ENCODE data around the gene USH2A. TPM values are rescaled to one million over a fixed set of nuclear protein-coding genes. Genes with fewer than 3 reads are reported as not detected.

The USH2A gene
- polyA plus RNA-seq, 3 donors, result not detected

GRCh38 chr1:216090556-216090955 lies 332.7 kb downstream of the USH2A start:
- Histone ChIP-seq H2AFZ (ENCODE audit: insufficient read depth, low read depth, low read length, poor library complexity, severe bottlenecking) (no peak overlapping the region), H3K4me2 (replicated peaks; ENCODE audit: extremely low read depth, low read length, poor library complexity, severe bottlenecking) (no peak overlapping the region), H4K20me1 (ENCODE audit: insufficient read depth, low read length) (no peaks in the 10 kb centered on the region), H3K9ac (ENCODE audit: insufficient read depth, low read length, poor library complexity, severe bottlenecking) (no peak overlapping the region), H3K27ac (ENCODE audit: low read depth in 1 of 2, low read length in 2 of 2) (no peak overlapping the region), H3K9me3 (replicated peaks in 1 of 2; ENCODE audit: control insufficient read depth in 1 of 2, insufficient read depth in 1 of 2, low read length in 2 of 2) (no peaks in the 10 kb centered on the region), H3K4me1 (ENCODE audit: control insufficient read depth in 1 of 2, insufficient read depth in 2 of 2, low read length in 2 of 2) (no peaks in the 10 kb centered on the region), H3K36me3 (replicated peaks in 1 of 2; ENCODE audit: control insufficient read depth in 1 of 2, insufficient read depth in 2 of 2, low read length in 2 of 2) (no peaks in the 10 kb centered on the region), H3K79me2 (ENCODE audit: insufficient read depth, low read length) (no peaks in the 10 kb centered on the region), H3K4me3 (replicated peaks in 1 of 3; ENCODE audit: low read depth in 2 of 3, low read length in 3 of 3) (no peak overlapping the region), H3K27me3 (ENCODE audit: control insufficient read depth in 2 of 2, insufficient read depth in 2 of 2, low read length in 2 of 2) (no peaks in the 10 kb centered on the region)
- WGBS (ENCODE audit: insufficient coverage), result 100% methylated on average over 2 of the region's 6 CpGs
- H3K27me3 Mint-ChIP-seq (ENCODE audit: low read depth in 3 of 3), result peaks cover 0 to 3% (median 3%) of the 10 kb centered on the region in 3 donors
- H3K9me3 Mint-ChIP-seq, result peaks cover 0 to 3% (median 0%) of the 10 kb centered on the region in 7 donors
- H3K27ac Mint-ChIP-seq, result no peak overlapping the region
- no peaks in the 10 kb centered on the region for H3K36me3 Mint-ChIP-seq
- intact Hi-C loops (cut with micrococcal nuclease), result no loop called here
- TF ChIP-seq CTCF (IDR thresholded peaks at IDR 0.05), result no peak
- no peaks in the 10 kb centered on the region for H3K4me1 Mint-ChIP-seq
- no peak overlapping the region for H3K4me3 Mint-ChIP-seq
- DNase-seq, result no peak

- no peak for TF ChIP-seq CTCF (IDR thresholded peaks at IDR 0.05)
- Histone ChIP-seq H3K36me3 (replicated peaks in 1 of 2; ENCODE audit: control insufficient read depth in 1 of 2, insufficient read depth in 2 of 2, low read length in 2 of 2) (no peaks in the 10 kb centered on the region), H3K27ac (ENCODE audit: low read depth in 1 of 2, low read length in 2 of 2) (no peak overlapping the region), H2AFZ (ENCODE audit: insufficient read depth, low read depth, low read length, poor library complexity, severe bottlenecking) (no peak overlapping the region), H3K4me3 (replicated peaks in 1 of 3; ENCODE audit: low read depth in 2 of 3, low read length in 3 of 3) (no peak overlapping the region), H4K20me1 (ENCODE audit: insufficient read depth, low read length) (no peaks in the 10 kb centered on the region), H3K9ac (ENCODE audit: insufficient read depth, low read length, poor library complexity, severe bottlenecking) (no peak overlapping the region), H3K4me1 (ENCODE audit: control insufficient read depth in 1 of 2, insufficient read depth in 2 of 2, low read length in 2 of 2) (no peaks in the 10 kb centered on the region), H3K9me3 (replicated peaks in 1 of 2; ENCODE audit: control insufficient read depth in 1 of 2, insufficient read depth in 1 of 2, low read length in 2 of 2) (no peaks in the 10 kb centered on the region), H3K27me3 (ENCODE audit: control insufficient read depth in 2 of 2, insufficient read depth in 2 of 2, low read length in 2 of 2) (no peaks in the 10 kb centered on the region), H3K4me2 (replicated peaks; ENCODE audit: extremely low read depth, low read length, poor library complexity, severe bottlenecking) (no peak overlapping the region), H3K79me2 (ENCODE audit: insufficient read depth, low read length) (no peaks in the 10 kb centered on the region)
- intact Hi-C loops (cut with micrococcal nuclease), result no loop called here
- no peak for DNase-seq
- H3K4me1 Mint-ChIP-seq, result no peaks in the 10 kb centered on the region
- no peaks in the 10 kb centered on the region for H3K36me3 Mint-ChIP-seq
- H3K27ac Mint-ChIP-seq, result no peak overlapping the region
- H3K27me3 Mint-ChIP-seq (ENCODE audit: low read depth in 3 of 3), result no peaks in the 10 kb centered on the region
- WGBS (ENCODE audit: insufficient coverage), result no CpG with 5 or more reads among the region's 3 CpGs
- H3K4me3 Mint-ChIP-seq, result no peak overlapping the region
- peaks cover 0 to 1% (median 0%) of the 10 kb centered on the region in 7 donors for H3K9me3 Mint-ChIP-seq
These were observed 336.6 kb downstream of the USH2A start for GRCh38 chr1:216086678-216087077.
